OCI-LY1 (cell line): ENCODE data around the gene RGS17.

Experiments
- H2AFZ ChIP-seq: fragments of 200-600 bp; sonication (generic), shearing (Covaris generic); 2 replicates; pipeline ENCODE4 v1.6.0; 2014; ENCODE audit warnings: antibody characterized with exemption, mild to moderate bottlenecking, low read length
- H3F3A ChIP-seq: fragments of 200-600 bp; sonication (generic), shearing (Covaris generic); 2 replicates; pipeline ENCODE4 v1.6.0; 2014; ENCODE audit warnings: mild to moderate bottlenecking, antibody characterized with exemption, low read length, moderate library complexity; ENCODE audit not compliant: insufficient read depth
- H3K27ac ChIP-seq: fragments of 200-600 bp; sonication (generic); 2 replicates; pipeline ENCODE4 v1.5.1; 2014; ENCODE audit warnings: low read length, mixed run types, mild to moderate bottlenecking, low read depth; ENCODE audit not compliant: poor library complexity, severe bottlenecking
- H3K27me3 ChIP-seq: fragments of 200-600 bp; sonication (generic); 2 replicates; pipeline ENCODE4 v1.6.0; 2014; ENCODE audit warnings: antibody characterized with exemption, mild to moderate bottlenecking, low read length, moderate library complexity; ENCODE audit not compliant: insufficient read depth
- H3K36me3 ChIP-seq: fragments of 200-600 bp; sonication (generic); 2 replicates; pipeline ENCODE4 v1.6.1; 2014; ENCODE audit warnings: mild to moderate bottlenecking, antibody characterized with exemption, low read length, moderate library complexity, mixed read lengths; ENCODE audit not compliant: insufficient read depth
- H3K4me1 ChIP-seq: fragments of 200-600 bp; sonication (generic); 2 replicates; pipeline ENCODE4 v1.5.1; 2014; ENCODE audit warnings: mild to moderate bottlenecking, low read length, moderate library complexity; ENCODE audit not compliant: insufficient read depth, severe bottlenecking
- H3K4me2 ChIP-seq: fragments of 200-600 bp; sonication (generic), shearing (Covaris generic); 2 replicates; pipeline ENCODE4 v1.6.1; 2014; ENCODE audit warnings: low read length
- H3K4me3 ChIP-seq: fragments of 200-600 bp; sonication (generic); 2 replicates; pipeline ENCODE4 v1.5.1; 2014; ENCODE audit warnings: low read length, low read depth, mild to moderate bottlenecking, mixed read lengths; ENCODE audit not compliant: poor library complexity, severe bottlenecking
- H3K79me2 ChIP-seq: fragments of 200-600 bp; shearing (Covaris generic); 2 replicates; pipeline ENCODE4 v1.6.1; 2016; ENCODE audit warnings: mixed run types, low read length, mixed read lengths; ENCODE audit not compliant: insufficient read depth
- H3K9ac ChIP-seq: fragments of 200-600 bp; sonication (generic), shearing (Covaris generic); 2 replicates; pipeline ENCODE4 v1.6.1; 2014; ENCODE audit warnings: mild to moderate bottlenecking, low read length, mixed read lengths
- H3K9me2 ChIP-seq: fragments of 200-600 bp; sonication (generic), shearing (Covaris generic); 2 replicates; pipeline ENCODE4 v1.6.1; 2014; ENCODE audit warnings: low read depth, mild to moderate bottlenecking, low read length, mixed read lengths
- H3K9me3 ChIP-seq: fragments of 200-600 bp; shearing (Covaris generic); 2 replicates; pipeline ENCODE4 v1.6.1; 2014; ENCODE audit warnings: low read length, mixed read lengths
- H4K20me1 ChIP-seq: fragments of 200-600 bp; sonication (generic), shearing (Covaris generic); 2 replicates; pipeline ENCODE4 v1.6.0; 2016; ENCODE audit warnings: mild to moderate bottlenecking, low read length; ENCODE audit not compliant: insufficient read depth
- CTCF ChIP-seq: fragments of 200-600 bp; sonication (generic), shearing (Covaris generic); IDR thresholded peaks from 2 replicates; pipeline ENCODE4 v1.5.1; 2017; ENCODE audit warnings: mild to moderate bottlenecking, antibody characterized with exemption, low read length, moderate library complexity, mixed read lengths
- EZH2 ChIP-seq: fragments of 200-600 bp; sonication (generic), shearing (Covaris generic); IDR thresholded peaks from 2 replicates; pipeline ENCODE4 v1.8.0; 2017; ENCODE audit warnings: borderline replicate concordance, mixed run types, mild to moderate bottlenecking, antibody characterized with exemption, low read length, moderate library complexity, mixed read lengths

The RGS17 gene

GRCh38 chr6:152957796-152958195, 173.3 kb downstream of the RGS17 start:
- H3K4me3 ChIP-seq: no peak overlapping the region
- no peaks in the 10 kb centered on the region for H3K9me3 ChIP-seq
- no peak overlapping the region for H3K4me2 ChIP-seq
- no peaks in the 10 kb centered on the region for H3K79me2 ChIP-seq
- no peaks in the 10 kb centered on the region for H3K9me2 ChIP-seq
- H3K27ac ChIP-seq: no peak overlapping the region
- no peaks in the 10 kb centered on the region for H3K4me1 ChIP-seq
- no peak overlapping the region for H3K9ac ChIP-seq
- TF ChIP-seq CTCF: no peak
- TF ChIP-seq EZH2: no peak
- no peaks in the 10 kb centered on the region for H3K36me3 ChIP-seq
- H3F3A ChIP-seq: no peaks in the 10 kb centered on the region
- no peaks in the 10 kb centered on the region for H3K27me3 ChIP-seq
- no peaks in the 10 kb centered on the region for H4K20me1 ChIP-seq
- no peak overlapping the region for H2AFZ ChIP-seq
